A549 (cell line): Measurements from ENCODE around the gene LUZP2. TPM values are rescaled to one million over a fixed set of nuclear protein-coding genes. Genes with fewer than 3 reads are reported as not detected.

Source experiments
- ATAC-seq, 2 experiments: fragments of 200-7000 bp in 1 of 2; fragments of >200 bp in 1 of 2; cut with Nextera tagmentation in 1 of 2; cut with Tn5 transposase in 1 of 2; 3 replicates each; pipeline versions ENCODE4 v1.8.0 to v1.9.1; 2018 to 2020; ENCODE audit warnings: mild to moderate bottlenecking in 1 of 2, moderate library complexity in 1 of 2
- CTCF ChIA-PET: fragments of 300-600 bp; sonication (Branson Sonifier 250); formaldehyde crosslinking; extraction: SDS; loops from one replicate; lab custom pipeline; 2021; ENCODE audit warnings: antibody characterized with exemption, inconsistent platforms; lab: Yijun Ruan, JAX
- POLR2A ChIA-PET: fragments of 350-600 bp; formaldehyde crosslinking; extraction: SDS; loops from one replicate; lab custom pipeline; 2021; ENCODE audit warnings: antibody characterized with exemption, inconsistent platforms; lab: Yijun Ruan, JAX
- DNase-seq, 2 experiments: peaks; one replicate each; pipeline versions ENCODE4 v3.0.0 to v3.0.0-alpha.2; 2011 to 2016; ENCODE audit warnings: low read depth in 1 of 2, low spot score in 1 of 2
- FAIRE-seq: peaks from 2 replicates; lab custom pipeline; 2011; peaks lifted over from hg19 to GRCh38; lab: Jason Lieb, UNC
- H3K27ac ChIP-seq, 2 experiments: fragments of >200 bp; sonication (Bioruptor Twin); formaldehyde crosslinking; 3 replicates each; pipeline ENCODE4 v1.5.1; 2016 to 2017
- H3K4me1 ChIP-seq: fragments of >200 bp; sonication (Bioruptor Twin); formaldehyde crosslinking; 3 replicates; pipeline ENCODE4 v1.6.1; 2016
- H3K4me2 ChIP-seq: fragments of >200 bp; sonication (Bioruptor Twin); formaldehyde crosslinking; 3 replicates; pipeline ENCODE4 v1.6.1; 2016
- H3K4me3 ChIP-seq: fragments of >200 bp; sonication (Bioruptor Twin); formaldehyde crosslinking; 3 replicates; pipeline ENCODE4 v1.5.1; 2016
- H3K9me3 ChIP-seq: fragments of >200 bp; sonication (Bioruptor Twin); formaldehyde crosslinking; 3 replicates; pipeline ENCODE4 v1.6.1; 2016
- CEBPB ChIP-seq, 2 experiments: fragments of >200 bp in 1 of 2; sonication (Bioruptor Twin) in 1 of 2; formaldehyde crosslinking in 1 of 2; IDR thresholded peaks; 2 replicates each; pipeline ENCODE4 v1.6.1; 2012 to 2016
- CHD2 ChIP-seq: fragments of 150-350 bp; IDR thresholded peaks from 2 replicates; pipeline ENCODE4 v1.6.1; 2014; ENCODE audit warnings: low read length; ENCODE audit not compliant: partially characterized antibody
- EHMT2 ChIP-seq: fragments of 200-600 bp; sonication (generic); IDR thresholded peaks from 2 replicates; pipeline ENCODE4 v1.6.1; 2016; ENCODE audit warnings: antibody characterized with exemption, low read depth, mild to moderate bottlenecking, moderate library complexity
- FOXS1 ChIP-seq: fragments of 250-450 bp; sonication (Bioruptor Pico); IDR thresholded peaks from 2 replicates; pipeline ENCODE4 v1.5.0; 2020; ENCODE audit warnings: mild to moderate bottlenecking, moderate library complexity
- HOXA7 ChIP-seq: fragments of 250-450 bp; sonication (Bioruptor Pico); IDR thresholded peaks from 2 replicates; pipeline ENCODE4 v1.5.0; 2020; ENCODE audit warnings: mild to moderate bottlenecking, moderate library complexity
- HOXB13 ChIP-seq: fragments of 250-450 bp; sonication (Bioruptor Pico); IDR thresholded peaks from 2 replicates; pipeline ENCODE4 v1.5.0; 2020; ENCODE audit warnings: low read depth, mild to moderate bottlenecking, moderate library complexity
- JUN ChIP-seq, 2 experiments: fragments of >200 bp; sonication (Bioruptor Twin); formaldehyde crosslinking; IDR thresholded peaks; 2 replicates in 1 of 2; 3 replicates in 1 of 2; pipeline ENCODE4 v1.6.1; 2016 to 2017
- JUNB ChIP-seq: fragments of >200 bp; sonication (Bioruptor Twin); formaldehyde crosslinking; IDR thresholded peaks from 2 replicates; pipeline ENCODE4 v1.6.1; 2016
- MAFK ChIP-seq: fragments of 450-650 bp; IDR thresholded peaks from 2 replicates; pipeline ENCODE4 v1.6.1; 2014; ENCODE audit not compliant: partially characterized antibody
- MAZ ChIP-seq: fragments of 150-350 bp; IDR thresholded peaks from 2 replicates; pipeline ENCODE4 v1.6.1; 2014; ENCODE audit warnings: antibody characterized with exemption, low read depth, low read length, borderline replicate concordance
- NFE2L2 ChIP-seq: fragments of 150-350 bp; conservative IDR thresholded peaks from 2 replicates; pipeline ENCODE4 v1.6.1; 2014; ENCODE audit warnings: low read length
- NPAS2 ChIP-seq: fragments of 250-450 bp; sonication (Bioruptor Pico); IDR thresholded peaks from 2 replicates; pipeline ENCODE4 v1.8.0; 2022; ENCODE audit warnings: mild to moderate bottlenecking, moderate library complexity, borderline replicate concordance
- NR3C1 ChIP-seq: fragments of >200 bp; sonication (Bioruptor Twin); formaldehyde crosslinking; IDR thresholded peaks from 3 replicates; pipeline ENCODE4 v1.6.1; 2017
- PHF8 ChIP-seq: fragments of 200-600 bp; sonication (generic); IDR thresholded peaks from 2 replicates; pipeline ENCODE4 v1.6.1; 2016; ENCODE audit warnings: low read depth, mild to moderate bottlenecking, antibody characterized with exemption, moderate library complexity, borderline replicate concordance
- POLR2AphosphoS2 ChIP-seq: conservative IDR thresholded peaks from 2 replicates; pipeline ENCODE4 v1.6.1; 2012; ENCODE audit warnings: low read length, improper control_type of control experiment, inconsistent platforms
- RNF2 ChIP-seq: fragments of 200-600 bp; sonication (generic); IDR thresholded peaks from 2 replicates; pipeline ENCODE4 v1.6.1; 2016; ENCODE audit warnings: low read depth, mild to moderate bottlenecking, antibody characterized with exemption, moderate library complexity, borderline replicate concordance
- ZC3H11A ChIP-seq: fragments of 450-650 bp; IDR thresholded peaks from 2 replicates; pipeline ENCODE4 v1.6.1; 2014; ENCODE audit warnings: antibody characterized with exemption, mild to moderate bottlenecking
- ZFP36 ChIP-seq: fragments of 450-650 bp; IDR thresholded peaks from 2 replicates; pipeline ENCODE4 v1.6.1; 2014; ENCODE audit warnings: borderline replicate concordance; ENCODE audit not compliant: partially characterized antibody
- WGBS: methylation state at CpG from one replicate; pipeline ENCODE4 v1.1.6; 2017; ENCODE audit errors: missing lambda C conversion rate; 5-methylcytosine and 5-hydroxymethylcytosine counted together
- polyA plus RNA-seq, 4 experiments: library from polyadenylated mRNA; depleted of rRNA in 3 of 4; stranded (reverse); fragments of >200 nt; fragmentation: RNase III in 1 of 4; extraction: RNeasy Plus Mini Kit Qiagen cat#74134 plus additional on column Dnase treatment in 1 of 4; gene quantifications; 2 replicates in 3 of 4; 3 replicates in 1 of 4; pipeline ENCODE4 v1.2.3, GENCODE V29; 2011 to 2017
- TF ChIP-seq, protein P1 (sequence below): fragments of >200 bp; sonication (Bioruptor Twin); formaldehyde crosslinking; IDR thresholded peaks from 3 replicates; pipeline ENCODE4 v1.5.1; 2016
- TF ChIP-seq, protein P2 (sequence below): IDR thresholded peaks from 2 replicates; pipeline ENCODE4 v1.6.1; 2012; ENCODE audit warnings: low read depth, borderline replicate concordance
- TF ChIP-seq, protein P3 (sequence below): fragments of >200 bp; sonication (Bioruptor Twin); formaldehyde crosslinking; IDR thresholded peaks from 2 replicates; pipeline ENCODE4 v1.6.1; 2016

Gene LUZP2
- polyA plus RNA-seq, 2 of the 4 experiments (the other 2 are of a cell fraction) = not detected

DNA sequence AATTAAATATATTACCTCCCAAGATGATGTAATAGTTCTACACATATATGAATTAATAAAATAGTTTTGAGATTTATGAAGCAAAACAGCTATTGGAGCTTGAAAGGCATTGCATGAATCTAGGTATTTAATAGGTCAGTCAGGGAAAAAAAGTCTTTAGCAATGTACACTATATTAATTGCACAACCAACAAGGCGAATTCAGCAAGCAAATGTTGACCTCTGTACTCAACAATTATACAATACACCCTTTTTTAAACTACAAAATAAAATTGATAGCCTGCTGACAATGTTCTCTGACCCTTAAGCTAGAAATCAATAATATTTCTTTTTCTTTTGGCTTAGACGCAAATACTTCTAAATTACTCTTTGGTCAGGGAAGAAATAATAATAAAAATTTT, 345.5 kb downstream of the LUZP2 start:
- Histone ChIP-seq H3K4me2 (no peak overlapping the region), H3K9me3 (no peaks in the 10 kb centered on the region), H3K4me3 (no peak overlapping the region), H3K4me1 (no peaks in the 10 kb centered on the region), H3K27ac (no peak overlapping the region)
- DNase-seq (no peak), FAIRE-seq (no peak), ATAC-seq (no peak)
- ChIA-PET CTCF (no interaction called here), POLR2A (no interaction called here)
- TF ChIP-seq, protein P1, sequence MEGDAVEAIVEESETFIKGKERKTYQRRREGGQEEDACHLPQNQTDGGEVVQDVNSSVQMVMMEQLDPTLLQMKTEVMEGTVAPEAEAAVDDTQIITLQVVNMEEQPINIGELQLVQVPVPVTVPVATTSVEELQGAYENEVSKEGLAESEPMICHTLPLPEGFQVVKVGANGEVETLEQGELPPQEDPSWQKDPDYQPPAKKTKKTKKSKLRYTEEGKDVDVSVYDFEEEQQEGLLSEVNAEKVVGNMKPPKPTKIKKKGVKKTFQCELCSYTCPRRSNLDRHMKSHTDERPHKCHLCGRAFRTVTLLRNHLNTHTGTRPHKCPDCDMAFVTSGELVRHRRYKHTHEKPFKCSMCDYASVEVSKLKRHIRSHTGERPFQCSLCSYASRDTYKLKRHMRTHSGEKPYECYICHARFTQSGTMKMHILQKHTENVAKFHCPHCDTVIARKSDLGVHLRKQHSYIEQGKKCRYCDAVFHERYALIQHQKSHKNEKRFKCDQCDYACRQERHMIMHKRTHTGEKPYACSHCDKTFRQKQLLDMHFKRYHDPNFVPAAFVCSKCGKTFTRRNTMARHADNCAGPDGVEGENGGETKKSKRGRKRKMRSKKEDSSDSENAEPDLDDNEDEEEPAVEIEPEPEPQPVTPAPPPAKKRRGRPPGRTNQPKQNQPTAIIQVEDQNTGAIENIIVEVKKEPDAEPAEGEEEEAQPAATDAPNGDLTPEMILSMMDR = no peak
- TF ChIP-seq, protein P2, sequence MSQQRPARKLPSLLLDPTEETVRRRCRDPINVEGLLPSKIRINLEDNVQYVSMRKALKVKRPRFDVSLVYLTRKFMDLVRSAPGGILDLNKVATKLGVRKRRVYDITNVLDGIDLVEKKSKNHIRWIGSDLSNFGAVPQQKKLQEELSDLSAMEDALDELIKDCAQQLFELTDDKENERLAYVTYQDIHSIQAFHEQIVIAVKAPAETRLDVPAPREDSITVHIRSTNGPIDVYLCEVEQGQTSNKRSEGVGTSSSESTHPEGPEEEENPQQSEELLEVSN = no peak
- TF ChIP-seq POLR2AphosphoS2 = no peak
- no peak for TF ChIP-seq ZFP36
- no peak for TF ChIP-seq NPAS2 (CRISPR knock-in tag)
- TF ChIP-seq ZC3H11A = no peak
- no peak for TF ChIP-seq CHD2
- no peak for TF ChIP-seq CEBPB (IDR thresholded peaks at IDR 0.05)
- TF ChIP-seq FOXS1 (CRISPR knock-in tag) = no peak
- TF ChIP-seq NFE2L2 = no peak
- TF ChIP-seq EHMT2 = no peak
- WGBS = 26% methylated on average over 2 of the region's 2 CpGs

DNA sequence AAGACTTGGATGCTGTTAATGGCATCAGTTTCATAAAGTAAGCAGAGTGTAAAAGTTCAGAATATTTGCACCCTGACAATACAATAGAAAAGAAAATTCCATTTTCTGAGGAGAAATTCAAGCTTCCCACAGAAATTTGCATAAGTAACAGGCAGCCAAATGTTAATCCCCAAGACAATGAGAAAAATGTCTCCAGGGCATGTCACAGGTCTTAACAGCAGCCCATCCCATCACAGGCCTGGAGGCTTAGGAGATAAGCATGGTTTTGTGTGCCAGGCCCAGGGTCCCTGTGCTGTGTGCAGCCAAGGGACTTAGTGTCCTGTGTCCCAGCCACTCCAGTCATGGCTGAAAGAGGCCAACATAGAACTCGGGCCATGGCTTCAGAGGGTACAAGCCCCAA, 347.6 kb downstream of the LUZP2 start:
- Histone ChIP-seq H3K4me1 (no peaks in the 10 kb centered on the region), H3K9me3 (no peaks in the 10 kb centered on the region), H3K4me3 (no peak overlapping the region), H3K4me2 (no peak overlapping the region), H3K27ac (no peak overlapping the region)
- FAIRE-seq (no peak), ATAC-seq (no peak), DNase-seq (no peak)
- TF ChIP-seq HOXA7 (CRISPR knock-in tag) (no peak), RNF2 (no peak), JUN (IDR thresholded peaks at IDR 0.05) (no peak), HOXB13 (CRISPR knock-in tag) (no peak), NFE2L2 (no peak), PHF8 (no peak)
- ChIA-PET CTCF (no interaction called here), POLR2A (no interaction called here)
- WGBS = 0% methylated on average over 1 of the region's 1 CpG

DNA sequence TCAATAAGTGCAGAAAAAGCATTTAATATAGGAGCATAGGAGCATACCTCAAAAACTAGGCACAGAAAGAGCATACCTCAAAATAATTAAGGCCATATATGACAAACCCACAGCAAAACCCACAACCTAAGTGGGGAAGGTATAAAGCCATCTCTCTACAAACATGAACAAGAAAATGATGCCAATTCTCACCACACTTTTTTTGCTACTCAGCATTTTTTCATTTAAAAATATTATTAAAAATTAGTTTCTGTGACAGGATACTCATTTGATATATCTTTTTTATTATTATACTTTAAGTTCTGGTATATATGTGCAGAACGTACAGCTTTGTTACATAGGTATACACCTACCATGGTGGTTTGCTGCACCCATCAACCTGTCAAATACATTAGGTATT, 352.0 kb downstream of the LUZP2 start:
- TF ChIP-seq NR3C1 = no peak
- peak; percentile 50 for TF ChIP-seq MAFK
- Histone ChIP-seq H3K27ac (no peak overlapping the region), H3K9me3 (no peaks in the 10 kb centered on the region), H3K4me3 (no peak overlapping the region), H3K4me2 (no peak overlapping the region), H3K4me1 (no peaks in the 10 kb centered on the region)
- no peak for FAIRE-seq
- WGBS = 13% methylated on average over 1 of the region's 1 CpG
- POLR2A ChIA-PET = no interaction called here
- CTCF ChIA-PET = no interaction called here
- no peak for DNase-seq
- no peak for ATAC-seq

DNA sequence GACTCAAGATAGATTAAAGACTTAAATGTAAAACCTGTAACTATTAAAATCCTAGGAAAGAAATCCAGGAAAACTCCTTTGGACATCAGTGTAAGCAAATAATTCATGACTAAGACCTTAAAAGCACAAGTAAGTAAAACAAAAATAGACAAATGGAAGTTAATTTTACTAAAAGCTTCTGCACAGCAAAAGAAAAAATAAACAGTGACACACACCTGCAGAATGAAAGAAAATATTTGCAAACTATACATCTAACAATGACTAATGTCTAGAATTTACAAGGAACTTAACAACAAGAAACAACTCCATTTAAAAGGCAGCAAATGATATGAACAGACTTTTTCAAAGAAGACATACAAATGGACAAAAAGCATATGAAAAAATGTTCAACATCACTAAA, 359.1 kb downstream of the LUZP2 start:
- DNase-seq (no peak), ATAC-seq (no peak), FAIRE-seq (no peak)
- TF ChIP-seq JUNB = no peak
- TF ChIP-seq, protein P3, sequence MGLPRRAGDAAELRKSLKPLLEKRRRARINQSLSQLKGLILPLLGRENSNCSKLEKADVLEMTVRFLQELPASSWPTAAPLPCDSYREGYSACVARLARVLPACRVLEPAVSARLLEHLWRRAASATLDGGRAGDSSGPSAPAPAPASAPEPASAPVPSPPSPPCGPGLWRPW = no peak
- TF ChIP-seq MAZ = no peak
- Histone ChIP-seq H3K4me1 (no peaks in the 10 kb centered on the region), H3K4me2 (no peak overlapping the region), H3K9me3 (no peaks in the 10 kb centered on the region), H3K27ac (no peak overlapping the region), H3K4me3 (no peak overlapping the region)
- ChIA-PET POLR2A (no interaction called here), CTCF (no interaction called here)
